Peyer's patch (tissue), 4 donors: ENCODE data around the gene SLC20A1.

ENCODE experiments used
- CTCF ChIP-seq, 6 experiments: fragments of 450-650 bp in 4 of 6; fragments of 200-600 bp in 2 of 6; sonication (generic) in 1 of 6; IDR thresholded peaks; one replicate each; pipeline ENCODE4 v1.5.1; 2017 to 2019; ENCODE audit warnings: antibody characterized with exemption in 6 of 6, mild to moderate bottlenecking in 3 of 6, moderate library complexity in 1 of 6
- POLR2A ChIP-seq, 2 donors: fragments of 450-650 bp; IDR thresholded peaks; one replicate each; pipeline ENCODE4 v1.5.1; 2017; ENCODE audit warnings: antibody characterized with exemption in 2 of 2, mild to moderate bottlenecking in 2 of 2, moderate library complexity in 2 of 2

GRCh38 chr2:112648081-112648480, 2.3 kb downstream of the SLC20A1 start:
- TF ChIP-seq POLR2A (IDR thresholded peaks at IDR 0.05) (no peak), CTCF (IDR thresholded peaks at IDR 0.05) (no peak)
